ENCODE results near the gene AQP3.

AQP3 gene

DNA sequence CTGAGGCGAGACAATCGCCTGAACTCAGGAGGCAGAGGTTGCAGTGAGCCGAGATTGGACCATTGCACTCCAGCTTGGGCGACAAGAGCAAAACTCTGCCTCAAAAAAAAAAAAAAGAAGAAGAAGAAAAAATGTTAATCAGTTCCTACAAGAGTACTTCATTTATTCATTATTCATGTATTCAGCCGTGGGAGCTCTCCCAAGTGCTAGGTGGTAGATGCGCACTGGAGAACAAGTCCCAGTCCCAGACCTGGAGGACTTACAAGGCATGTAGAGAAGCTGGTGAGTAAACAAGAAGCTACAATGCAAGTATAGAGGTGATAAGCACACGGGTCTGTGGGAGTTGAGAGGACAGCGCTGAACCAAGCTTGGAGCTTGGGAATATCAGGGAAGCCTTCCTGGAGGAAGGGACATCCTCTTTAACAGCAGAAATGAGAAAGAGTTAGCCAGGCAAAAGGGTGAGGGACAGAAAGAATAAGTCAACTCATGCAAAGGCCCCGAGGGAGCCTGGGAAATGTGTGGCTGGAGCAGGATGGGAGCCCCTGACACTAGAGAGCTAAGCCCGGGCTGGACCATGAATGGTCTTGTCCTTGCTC, 27.6 kb downstream of the AQP3 start:
- Histone ChIP-seq H3K79me2 (ENCODE audit: control insufficient read depth, low read length) (no peaks in the 10 kb centered on the region), H3F3A (ENCODE audit: control insufficient read depth, insufficient read depth) (no peaks in the 10 kb centered on the region), H3K36me3 (ENCODE audit: control insufficient read depth, low read length) (no peaks in the 10 kb centered on the region), H3K4me2 (ENCODE audit: low read length) (no peak overlapping the region), H4K20me1 (ENCODE audit: control insufficient read depth, insufficient read depth, low read depth, low read length) (no peaks in the 10 kb centered on the region), H3K9me2 (replicated peaks; ENCODE audit: control insufficient read depth, low read length) (no peaks in the 10 kb centered on the region), H3K27me3 (ENCODE audit: control insufficient read depth, low read length) (no peaks in the 10 kb centered on the region), H3K4me3 (ENCODE audit: low read length) (no peak overlapping the region), H3K4me1 (ENCODE audit: control insufficient read depth, low read length) (no peaks in the 10 kb centered on the region), H3K27ac (ENCODE audit: low read depth, low read length) (no peak overlapping the region), H3K9me3 (ENCODE audit: control insufficient read depth, insufficient read depth, low read length) (no peaks in the 10 kb centered on the region)
- TF ChIP-seq EZH2phosphoT487 (IDR thresholded peaks at IDR 0.05; ENCODE audit: borderline replicate concordance, low read length) (no peak), CTCF (IDR thresholded peaks at IDR 0.05; ENCODE audit: low read depth, low read length, poor library complexity, severe bottlenecking) (no peak)

DNA sequence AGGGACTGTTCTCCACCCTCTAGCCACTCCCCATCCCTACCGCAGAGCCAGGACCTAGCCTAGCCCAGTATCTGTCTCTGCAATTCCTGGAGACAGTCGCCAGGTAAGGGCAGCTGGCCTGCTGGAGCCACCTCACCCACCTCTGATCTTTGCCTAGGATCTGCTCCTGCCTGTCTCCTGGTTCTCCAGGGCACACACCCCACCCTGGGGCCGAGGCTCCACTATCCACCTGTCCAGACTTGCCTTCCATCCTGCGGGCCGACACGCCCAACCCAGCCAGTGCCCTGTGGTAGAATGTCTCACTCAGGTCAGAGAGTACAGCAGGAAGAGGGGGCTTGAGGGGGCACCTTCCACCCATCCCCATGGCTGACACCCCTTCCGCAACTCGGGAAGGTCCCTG, 29.3 kb downstream of the AQP3 start:
- Histone ChIP-seq H3K9me3 (ENCODE audit: control insufficient read depth, insufficient read depth, low read length) (no peaks in the 10 kb centered on the region), H3K27ac (ENCODE audit: low read depth, low read length) (no peak overlapping the region), H3K4me3 (ENCODE audit: low read length) (no peak overlapping the region), H3F3A (ENCODE audit: control insufficient read depth, insufficient read depth) (no peaks in the 10 kb centered on the region), H3K4me2 (ENCODE audit: low read length) (no peak overlapping the region), H3K36me3 (ENCODE audit: control insufficient read depth, low read length) (no peaks in the 10 kb centered on the region), H3K27me3 (ENCODE audit: control insufficient read depth, low read length) (no peaks in the 10 kb centered on the region), H3K9me2 (replicated peaks; ENCODE audit: control insufficient read depth, low read length) (no peaks in the 10 kb centered on the region), H3K4me1 (ENCODE audit: control insufficient read depth, low read length) (no peaks in the 10 kb centered on the region), H3K79me2 (ENCODE audit: control insufficient read depth, low read length) (no peaks in the 10 kb centered on the region), H4K20me1 (ENCODE audit: control insufficient read depth, insufficient read depth, low read depth, low read length) (no peaks in the 10 kb centered on the region)
- TF ChIP-seq CTCF (IDR thresholded peaks at IDR 0.05; ENCODE audit: low read depth, low read length, poor library complexity, severe bottlenecking): no peak
- TF ChIP-seq EZH2phosphoT487 (IDR thresholded peaks at IDR 0.05; ENCODE audit: borderline replicate concordance, low read length): no peak

GRCh38 chr9:33416996-33417395, 30.4 kb downstream of the AQP3 start:
- TF ChIP-seq EZH2phosphoT487 (IDR thresholded peaks at IDR 0.05; ENCODE audit: borderline replicate concordance, low read length) (no peak), CTCF (IDR thresholded peaks at IDR 0.05; ENCODE audit: low read depth, low read length, poor library complexity, severe bottlenecking) (no peak)
- no peaks in the 10 kb centered on the region for H3K27me3 ChIP-seq (ENCODE audit: control insufficient read depth, low read length)
- no peaks in the 10 kb centered on the region for H3K9me2 ChIP-seq (replicated peaks; ENCODE audit: control insufficient read depth, low read length)
- H3K36me3 ChIP-seq (ENCODE audit: control insufficient read depth, low read length): no peaks in the 10 kb centered on the region
- H3K4me2 ChIP-seq (ENCODE audit: low read length): no peak overlapping the region
- H3K27ac ChIP-seq (ENCODE audit: low read depth, low read length): no peak overlapping the region
- no peaks in the 10 kb centered on the region for H4K20me1 ChIP-seq (ENCODE audit: control insufficient read depth, insufficient read depth, low read depth, low read length)
- H3K4me1 ChIP-seq (ENCODE audit: control insufficient read depth, low read length): no peaks in the 10 kb centered on the region
- H3K79me2 ChIP-seq (ENCODE audit: control insufficient read depth, low read length): no peaks in the 10 kb centered on the region
- no peak overlapping the region for H3K4me3 ChIP-seq (ENCODE audit: low read length)
- H3K9me3 ChIP-seq (ENCODE audit: control insufficient read depth, insufficient read depth, low read length): no peaks in the 10 kb centered on the region
- no peaks in the 10 kb centered on the region for H3F3A ChIP-seq (ENCODE audit: control insufficient read depth, insufficient read depth)

All from DOHH2 (cell line).